Fibroblast of pulmonary artery (primary cell): ENCODE measurements around the gene ARID3C.

ENCODE experiments used
- DNase-seq: peaks from one replicate; pipeline ENCODE4 v3.0.0-alpha.2; 2010; ENCODE audit warnings: low read depth
- H3K4me3 ChIP-seq: replicated peaks from 2 replicates; pipeline ENCODE4 v1.5.1; 2011; ENCODE audit warnings: low read depth, mild to moderate bottlenecking, control low read depth, low read length, moderate library complexity
- TF ChIP-seq, protein P1 (sequence below): IDR thresholded peaks from 2 replicates; pipeline ENCODE4 v1.5.1; 2011; ENCODE audit warnings: mild to moderate bottlenecking, control low read depth, low read length, inconsistent platforms; ENCODE audit errors: missing control alignments

The ARID3C gene

DNA sequence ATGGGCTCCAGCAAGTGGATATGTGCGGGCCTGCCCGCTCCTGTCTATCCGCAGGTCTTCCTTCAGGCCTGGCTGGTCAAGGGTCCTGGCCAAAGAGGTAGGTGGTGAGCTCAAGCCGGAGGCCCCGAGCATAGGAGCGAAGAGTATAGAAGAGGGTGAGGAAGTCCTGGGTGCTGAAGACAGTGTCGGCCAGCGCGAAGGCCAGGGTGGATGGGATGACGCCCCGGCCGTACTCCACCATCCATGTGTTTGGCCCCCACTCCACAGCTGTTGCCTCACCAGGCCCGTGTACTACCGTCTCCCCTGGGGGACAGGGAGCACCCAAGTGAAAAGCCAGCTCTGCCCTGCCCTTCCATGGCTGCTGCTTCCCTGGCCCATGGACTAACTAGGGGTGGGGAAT, 6.7 kb upstream of the ARID3C start:
- TF ChIP-seq, protein P1, sequence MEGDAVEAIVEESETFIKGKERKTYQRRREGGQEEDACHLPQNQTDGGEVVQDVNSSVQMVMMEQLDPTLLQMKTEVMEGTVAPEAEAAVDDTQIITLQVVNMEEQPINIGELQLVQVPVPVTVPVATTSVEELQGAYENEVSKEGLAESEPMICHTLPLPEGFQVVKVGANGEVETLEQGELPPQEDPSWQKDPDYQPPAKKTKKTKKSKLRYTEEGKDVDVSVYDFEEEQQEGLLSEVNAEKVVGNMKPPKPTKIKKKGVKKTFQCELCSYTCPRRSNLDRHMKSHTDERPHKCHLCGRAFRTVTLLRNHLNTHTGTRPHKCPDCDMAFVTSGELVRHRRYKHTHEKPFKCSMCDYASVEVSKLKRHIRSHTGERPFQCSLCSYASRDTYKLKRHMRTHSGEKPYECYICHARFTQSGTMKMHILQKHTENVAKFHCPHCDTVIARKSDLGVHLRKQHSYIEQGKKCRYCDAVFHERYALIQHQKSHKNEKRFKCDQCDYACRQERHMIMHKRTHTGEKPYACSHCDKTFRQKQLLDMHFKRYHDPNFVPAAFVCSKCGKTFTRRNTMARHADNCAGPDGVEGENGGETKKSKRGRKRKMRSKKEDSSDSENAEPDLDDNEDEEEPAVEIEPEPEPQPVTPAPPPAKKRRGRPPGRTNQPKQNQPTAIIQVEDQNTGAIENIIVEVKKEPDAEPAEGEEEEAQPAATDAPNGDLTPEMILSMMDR, result no peak
- no peak overlapping the region for H3K4me3 ChIP-seq
- no peak for DNase-seq

DNA sequence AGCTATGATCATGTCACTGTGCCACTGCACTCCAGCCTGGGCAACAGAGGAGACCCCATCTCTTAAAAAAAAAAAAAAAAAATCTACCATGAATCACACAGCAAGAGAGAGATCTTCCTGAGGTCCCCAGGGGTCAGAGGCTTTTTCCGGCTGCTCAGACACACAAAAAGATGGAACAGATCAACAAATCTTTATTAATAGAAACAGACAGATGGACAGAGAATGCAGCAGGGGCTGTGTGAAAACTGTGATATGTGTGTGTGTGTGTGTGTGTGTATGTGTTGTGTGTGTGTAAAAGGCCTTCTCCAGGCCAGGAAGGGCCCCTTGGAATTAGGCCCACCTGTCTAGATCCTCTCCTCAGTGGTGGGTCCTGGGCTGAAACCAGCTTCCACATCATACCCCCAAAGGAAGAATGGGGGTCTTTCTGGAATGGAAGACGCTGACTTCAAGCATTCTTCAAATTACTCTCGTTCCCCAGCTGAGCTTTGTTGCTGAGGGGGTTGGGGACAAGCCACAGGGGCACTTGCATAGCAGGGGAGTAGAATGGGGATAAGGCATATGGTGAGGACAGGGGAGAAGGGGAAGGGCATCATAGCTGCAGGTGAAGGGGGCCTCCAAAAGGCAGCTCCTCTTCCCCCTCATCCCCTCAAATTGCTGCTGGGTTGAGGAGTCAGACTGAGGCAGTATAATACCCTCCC, 5.8 kb upstream of the ARID3C start:
- no peak overlapping the region for H3K4me3 ChIP-seq
- no peak for DNase-seq
- TF ChIP-seq, protein P1, result no peak

DNA sequence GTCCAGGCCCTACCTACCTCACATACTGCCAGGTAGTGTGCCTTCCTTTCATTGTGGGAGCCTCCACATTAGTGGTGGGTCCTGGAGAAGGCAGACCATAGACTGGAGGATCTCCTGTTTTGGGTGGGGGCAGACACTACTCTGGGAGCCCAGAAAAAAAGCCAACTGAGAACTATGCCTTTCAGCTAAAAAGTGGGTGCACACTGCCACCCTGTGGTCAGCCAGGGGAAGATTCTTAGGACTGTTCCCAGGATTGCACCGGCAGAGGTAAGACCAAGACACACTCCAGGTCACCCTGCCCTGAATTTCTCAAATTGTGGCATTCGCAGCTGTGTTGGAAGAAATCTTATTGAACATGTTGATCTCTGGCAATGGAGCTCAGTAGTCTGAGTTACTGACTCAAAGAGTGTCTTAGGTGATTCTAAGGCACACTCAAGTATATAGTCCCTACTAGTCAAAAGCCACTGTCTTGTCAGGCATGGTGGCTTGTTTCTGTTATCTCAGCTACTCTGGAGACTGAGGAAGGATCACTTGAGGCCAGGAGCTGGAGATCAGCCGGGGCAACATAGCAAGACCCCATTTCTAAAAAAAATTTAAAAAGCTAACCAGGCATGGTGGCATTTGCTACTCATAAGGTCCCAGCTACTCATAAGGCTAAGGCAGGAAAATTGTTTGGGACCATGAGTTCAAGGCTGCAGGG, 5.1 kb upstream of the ARID3C start:
- DNase-seq, result peak; percentile 77
- TF ChIP-seq, protein P1, result peak; percentile 89
- no peak overlapping the region for H3K4me3 ChIP-seq

DNA sequence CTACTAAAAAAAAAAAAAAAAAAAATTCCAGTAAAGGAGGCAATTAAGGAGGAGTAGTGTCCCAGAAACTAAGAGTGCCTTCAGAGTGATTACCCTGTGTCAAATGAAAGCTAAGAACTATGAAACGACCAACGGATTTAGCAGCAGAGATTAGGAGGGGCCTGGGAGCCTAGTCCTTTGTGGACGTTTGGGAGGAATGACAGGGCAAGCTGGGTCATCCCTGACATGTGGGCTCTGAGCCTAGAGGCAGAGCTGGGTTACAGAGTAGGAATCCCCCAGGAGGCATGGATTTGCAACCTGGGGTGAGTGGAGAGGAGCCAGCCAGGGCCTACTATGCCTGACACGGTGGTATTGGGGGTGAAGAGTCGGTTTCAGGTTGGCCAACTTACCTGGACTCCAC, 4.3 kb upstream of the ARID3C start:
- DNase-seq, result no peak
- TF ChIP-seq, protein P1, result no peak
- H3K4me3 ChIP-seq, result no peak overlapping the region

DNA sequence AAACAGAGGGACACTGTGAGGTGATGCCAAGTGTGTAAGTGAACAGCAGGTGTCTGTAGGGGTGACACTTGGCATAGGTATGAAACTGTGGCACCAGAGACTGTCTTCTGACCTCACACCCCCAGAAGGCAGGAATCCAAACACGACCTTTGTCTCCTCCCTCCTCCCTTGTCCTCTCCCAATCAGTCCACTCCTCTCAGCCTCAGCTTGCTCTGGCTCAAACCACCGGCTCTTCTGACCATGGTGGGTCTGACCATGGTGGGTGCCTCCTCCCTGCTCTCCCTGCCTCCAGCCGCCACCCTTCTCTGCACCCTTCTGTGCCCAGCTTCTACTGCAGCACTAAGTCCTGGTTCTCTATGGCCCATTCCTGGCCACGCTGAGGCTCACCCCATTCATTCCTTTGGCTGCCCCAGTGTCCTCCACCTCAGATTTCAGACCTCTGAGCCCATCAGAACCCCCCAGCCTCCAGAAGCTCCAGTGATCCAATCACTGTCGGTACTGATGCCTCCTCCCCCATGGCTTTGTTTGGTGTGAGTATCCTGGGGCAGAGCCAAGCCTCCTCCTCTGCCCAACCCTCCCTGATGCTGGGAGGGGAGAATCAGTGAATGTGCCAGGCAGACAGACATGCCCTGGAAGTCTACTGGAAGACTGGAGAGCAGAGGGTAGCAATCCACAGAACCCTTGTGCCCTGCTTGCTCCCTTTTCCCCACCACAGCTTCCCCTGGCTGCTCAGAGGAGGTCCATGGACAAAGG, 1.7 kb upstream of the ARID3C start:
- H3K4me3 ChIP-seq, result no peak overlapping the region
- no peak for DNase-seq
- TF ChIP-seq, protein P1, result no peak

DNA sequence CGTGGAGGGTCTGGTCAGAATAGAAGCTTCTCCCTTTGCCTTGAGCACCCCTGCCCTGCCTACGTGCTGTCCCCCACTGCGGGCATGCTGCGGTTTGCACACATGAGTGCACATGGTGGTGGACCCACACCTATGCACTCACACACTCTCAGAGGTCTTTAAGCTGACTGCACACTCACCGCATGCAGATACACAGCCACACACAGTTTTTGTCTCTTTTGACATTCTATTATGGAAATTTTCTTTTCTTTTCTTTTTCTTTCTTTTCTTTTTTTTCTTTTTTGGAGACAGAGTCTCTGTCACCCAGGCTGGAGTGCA, 584 bp upstream of the ARID3C start:
- TF ChIP-seq, protein P1, result no peak
- DNase-seq, result no peak
- no peak overlapping the region for H3K4me3 ChIP-seq
